SHP77 (cell line): ENCODE measurements around the gene SLC25A18.
"Not testable (repeated sequence)": the region's sequence is repeated elsewhere in the genome, so short reads cannot be mapped to it uniquely, and the experiment has no call there.

Experiments used
- DNase-seq, 2 experiments: peaks; one replicate each; lab custom pipeline; 2025; lab: John Stamatoyannopoulos, UW

Gene SLC25A18

DNA sequence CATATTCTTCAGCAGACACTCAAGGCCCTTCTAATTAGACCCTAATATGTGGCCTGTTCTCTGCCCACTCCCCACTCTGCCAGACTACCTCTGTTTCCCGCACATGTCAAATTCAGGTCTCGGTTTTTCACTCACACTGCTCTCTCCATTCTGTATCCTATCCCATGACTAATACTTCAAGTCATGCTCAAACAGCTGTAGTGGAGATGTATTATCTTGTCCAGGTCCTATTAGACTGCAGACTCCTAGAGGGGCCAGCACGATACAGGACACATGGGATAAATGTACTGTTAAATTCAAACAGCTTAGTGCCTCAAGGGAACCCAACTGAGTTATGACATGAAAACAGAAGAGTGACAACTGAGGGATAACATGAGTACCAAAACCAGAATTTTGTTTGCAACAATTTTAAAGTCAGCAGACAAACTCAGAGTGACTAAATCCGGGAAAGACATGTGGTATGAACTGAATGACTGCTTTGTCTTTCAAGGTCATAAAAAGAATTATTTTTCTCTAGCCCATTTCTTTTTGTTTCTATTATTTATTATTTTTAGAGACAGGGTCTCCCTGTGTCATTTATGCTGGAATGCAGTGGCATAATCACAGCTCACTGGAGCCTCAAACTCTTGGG, 44.7 kb downstream of the SLC25A18 start:
- DNase-seq, result no peak

DNA sequence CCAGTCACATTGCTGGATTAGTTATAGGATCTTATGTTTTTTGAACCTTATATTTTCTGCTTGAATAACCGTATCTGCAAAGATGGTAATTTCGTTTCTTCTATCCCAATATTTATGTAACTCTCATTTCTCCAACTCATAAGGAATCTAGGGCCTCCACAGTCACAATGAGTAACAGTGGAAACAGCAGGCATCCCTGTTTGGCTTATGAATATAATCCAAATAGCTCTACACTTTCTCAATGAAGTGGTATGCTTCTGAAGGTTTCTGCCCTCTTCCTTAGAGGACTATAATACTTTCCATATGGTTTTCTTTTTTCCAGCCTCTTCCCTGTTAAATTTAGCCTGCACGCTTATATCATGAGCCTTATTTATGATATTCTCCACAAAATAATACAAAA, 48.8 kb downstream of the SLC25A18 start:
- DNase-seq, result no peak

DNA sequence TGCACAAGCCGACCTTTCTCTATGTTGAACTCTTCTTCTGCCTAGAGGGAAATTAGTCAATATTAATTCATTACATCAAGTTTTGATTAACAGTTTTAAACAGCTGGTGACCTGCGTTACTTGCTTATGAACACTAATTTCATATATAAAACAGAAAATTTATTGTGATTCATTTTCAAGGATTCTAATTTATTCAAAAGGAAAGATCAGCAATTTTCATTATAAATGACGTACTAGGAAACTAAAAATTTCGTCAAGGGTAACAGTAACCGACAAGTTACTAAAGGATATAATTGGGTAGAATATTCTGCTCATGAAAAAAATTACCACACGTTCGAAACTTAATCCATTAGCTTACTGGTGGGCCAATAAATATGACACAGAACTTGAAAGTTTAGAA, 50.0 kb downstream of the SLC25A18 start:
- no peak for DNase-seq

DNA sequence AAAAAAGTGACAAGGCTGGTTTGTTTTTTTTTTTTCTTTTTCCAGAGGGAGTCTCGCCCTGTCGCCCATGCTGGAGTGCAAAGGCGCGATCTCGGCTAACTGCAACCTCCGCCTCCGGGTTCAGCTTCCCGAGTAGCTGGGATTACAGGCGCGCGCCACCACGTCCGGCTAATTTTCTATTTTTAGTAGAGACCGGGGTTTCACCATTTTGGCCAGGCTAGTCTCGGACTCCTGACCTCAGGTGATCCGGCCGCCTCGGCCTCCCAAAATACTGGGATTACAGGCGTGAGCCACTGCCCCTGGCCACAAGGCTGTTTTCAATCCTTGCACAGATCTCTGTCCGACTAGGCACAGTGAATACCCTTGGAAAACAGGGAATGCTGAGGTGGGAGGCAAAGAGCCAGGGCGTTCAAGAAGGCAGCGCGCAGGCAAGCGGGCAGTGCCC, 64.7 kb downstream of the SLC25A18 start:
- DNase-seq, result no peak

DNA sequence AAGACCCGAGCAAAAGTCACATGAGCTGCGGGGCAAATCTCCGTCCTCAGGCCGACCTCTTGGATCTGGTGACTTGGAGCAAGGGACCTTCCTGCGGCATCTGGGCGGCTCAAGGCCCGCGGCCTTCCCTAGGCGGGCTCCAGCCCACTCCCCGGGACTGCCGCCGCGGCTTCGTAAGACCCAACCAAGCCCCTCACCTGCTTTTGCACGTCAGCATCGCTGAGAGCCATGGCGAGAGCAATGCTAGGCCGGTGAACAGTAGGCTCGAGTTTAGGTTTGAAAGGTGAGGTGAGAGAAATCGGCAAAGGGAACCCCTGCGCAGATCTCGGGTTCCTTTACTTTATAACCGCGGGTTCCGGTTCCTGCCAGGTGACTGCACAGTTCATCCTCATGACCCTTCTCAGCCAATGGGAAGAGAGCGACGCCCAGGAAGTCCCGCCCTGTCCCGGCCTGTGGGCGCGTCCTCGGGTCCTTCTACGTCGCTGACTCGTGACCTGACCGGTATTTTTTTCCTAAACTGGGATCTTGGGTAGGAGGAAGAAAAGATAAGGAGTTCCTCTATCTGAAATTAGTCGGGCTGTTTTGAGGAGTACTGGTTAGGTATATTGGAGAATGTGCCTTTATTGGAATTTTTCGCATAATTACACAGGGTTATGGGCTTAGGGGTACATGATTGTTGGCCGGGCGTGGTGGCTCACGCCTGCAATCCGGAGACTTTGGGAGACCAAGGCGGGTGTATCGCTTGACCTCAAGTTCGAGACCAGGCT, 65.3 kb downstream of the SLC25A18 start, which contains the start of gene ATP6V1E1:
ATP6V1E1 (minus strand) TSS at position 344 of the 767 bp plus-strand sequence; CDS start at position 230, 114 bp downstream.
- DNase-seq, result peak; percentile 92 to 95

DNA sequence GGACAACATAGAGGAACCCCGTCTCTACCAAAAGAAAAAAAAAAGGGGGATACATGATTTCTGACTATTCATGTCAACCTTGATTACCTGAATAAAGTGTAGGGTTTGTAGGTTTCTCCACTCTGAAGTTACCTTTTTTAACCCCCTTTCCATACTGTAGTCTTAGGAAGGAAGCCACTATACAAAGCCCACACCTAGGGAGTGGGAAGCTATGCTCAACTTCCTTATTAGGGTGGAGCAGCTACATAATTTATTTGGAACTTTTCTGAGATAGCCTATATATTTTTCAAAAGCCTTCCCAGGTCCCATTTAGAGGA, 65.8 kb downstream of the SLC25A18 start:
- DNase-seq, result no peak

DNA sequence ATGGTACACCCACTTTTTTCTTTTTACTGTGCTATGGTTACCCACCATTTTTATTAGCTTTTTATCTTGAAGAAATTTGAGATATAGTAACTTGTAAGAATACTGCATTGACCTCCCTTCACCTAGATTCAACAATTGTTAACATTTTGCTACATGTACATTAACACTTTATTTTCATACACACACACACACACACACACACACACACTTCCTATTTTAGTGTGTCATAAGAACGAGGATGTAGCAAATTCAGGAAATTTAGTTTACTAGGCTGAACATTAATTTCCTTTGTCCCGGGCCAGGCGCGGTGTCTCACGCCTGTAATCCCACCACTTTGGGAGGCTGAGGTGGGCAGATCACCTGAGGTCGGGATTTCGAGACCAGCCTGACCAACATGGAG, 66.3 kb downstream of the SLC25A18 start:
- DNase-seq, result no peak

DNA sequence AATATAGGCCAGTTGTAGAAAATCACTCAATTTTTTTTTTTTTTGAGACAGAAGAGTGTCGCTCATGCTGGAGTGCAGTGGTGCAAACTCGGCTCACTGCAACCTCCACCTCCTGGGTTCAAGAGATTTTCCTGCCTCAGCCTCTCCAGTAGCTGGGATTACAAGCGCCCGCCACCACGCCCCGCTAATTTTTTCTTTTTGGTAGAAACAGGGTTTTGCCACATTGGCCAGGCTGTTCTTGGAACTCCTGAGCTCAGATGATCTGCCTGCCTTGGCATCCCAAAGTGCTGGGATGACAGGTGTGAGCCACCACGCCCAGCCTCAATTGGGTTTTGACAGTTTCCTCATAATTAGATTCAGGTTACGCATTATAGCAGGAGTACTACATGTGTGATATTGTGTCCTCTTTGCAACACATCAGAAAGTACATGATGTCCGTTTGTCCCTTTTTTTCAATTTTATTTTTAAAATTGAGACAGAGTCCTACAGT, 67.8 kb downstream of the SLC25A18 start:
- no peak for DNase-seq

DNA sequence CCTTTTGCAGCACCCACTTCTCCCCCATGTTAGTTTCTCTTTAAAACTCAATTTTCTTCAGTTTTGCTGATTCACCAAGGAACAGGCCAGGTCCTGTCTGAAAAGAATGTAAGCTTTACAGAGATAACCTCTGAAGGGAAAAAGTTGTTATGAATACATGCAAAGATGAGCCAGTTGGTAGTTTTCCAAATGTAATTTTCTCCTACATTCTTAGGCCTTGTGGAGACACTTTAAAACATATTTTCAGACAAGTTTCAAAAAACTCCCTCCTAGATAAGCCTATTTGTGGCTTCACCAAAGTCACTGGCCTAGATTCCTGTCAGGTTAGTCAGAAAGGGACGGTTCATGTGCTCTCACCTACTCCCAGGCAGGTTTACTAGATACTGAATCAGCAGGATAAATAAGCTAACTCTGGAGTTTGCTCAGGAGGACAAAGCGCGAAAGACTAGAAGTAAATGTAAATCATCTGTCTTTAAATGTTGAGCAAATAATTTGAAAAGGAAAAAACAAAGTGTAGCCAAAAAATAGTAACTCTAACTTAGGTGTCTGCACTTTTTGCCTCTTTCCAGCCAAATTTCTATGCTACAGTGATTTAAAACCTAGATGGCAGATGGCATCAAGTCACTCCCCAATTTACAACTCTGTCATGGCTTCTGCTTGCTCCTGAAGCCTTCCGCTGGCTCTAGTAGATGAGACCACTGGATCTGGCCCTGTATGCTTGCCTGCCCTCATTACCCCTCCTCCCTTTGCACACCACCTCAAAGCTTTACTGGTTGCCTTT, 70.1 kb downstream of the SLC25A18 start:
- DNase-seq, result no peak

DNA sequence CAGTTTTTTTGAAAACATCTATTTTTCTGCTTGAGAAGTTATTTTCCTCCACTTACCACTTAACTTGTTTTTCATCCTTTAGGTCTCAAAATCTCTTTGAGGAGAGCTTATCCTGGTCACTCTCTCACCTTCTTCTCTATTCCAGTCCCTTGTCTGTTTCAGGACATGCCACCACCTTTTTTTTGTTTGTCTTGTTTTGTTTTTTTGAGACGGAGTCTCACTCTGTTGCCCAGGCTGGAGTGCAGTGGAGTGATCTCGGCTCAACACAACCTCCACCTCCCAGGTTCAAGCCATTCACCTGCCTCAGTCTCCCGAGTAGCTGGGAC, 70.7 kb downstream of the SLC25A18 start:
- no peak for DNase-seq

DNA sequence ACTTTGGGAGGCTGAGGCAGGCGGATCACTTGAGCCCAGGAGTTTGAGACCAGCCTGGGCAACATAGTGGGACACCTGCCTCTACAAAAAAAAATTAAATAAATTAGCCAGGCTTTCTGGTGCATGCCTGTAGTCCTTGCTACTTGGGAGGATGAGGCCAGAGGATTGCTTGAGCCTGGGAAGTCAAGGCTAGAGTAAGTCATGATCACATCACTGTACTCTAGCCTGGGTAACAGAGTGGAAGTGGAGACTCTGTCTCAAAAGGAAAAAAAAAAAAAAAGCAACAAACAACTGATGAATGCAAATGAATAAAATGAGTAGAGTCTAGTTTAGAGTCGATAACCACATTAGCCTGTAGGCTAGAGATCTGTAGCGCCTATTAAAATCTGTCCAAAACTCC, 71.4 kb downstream of the SLC25A18 start:
- no peak for DNase-seq

DNA sequence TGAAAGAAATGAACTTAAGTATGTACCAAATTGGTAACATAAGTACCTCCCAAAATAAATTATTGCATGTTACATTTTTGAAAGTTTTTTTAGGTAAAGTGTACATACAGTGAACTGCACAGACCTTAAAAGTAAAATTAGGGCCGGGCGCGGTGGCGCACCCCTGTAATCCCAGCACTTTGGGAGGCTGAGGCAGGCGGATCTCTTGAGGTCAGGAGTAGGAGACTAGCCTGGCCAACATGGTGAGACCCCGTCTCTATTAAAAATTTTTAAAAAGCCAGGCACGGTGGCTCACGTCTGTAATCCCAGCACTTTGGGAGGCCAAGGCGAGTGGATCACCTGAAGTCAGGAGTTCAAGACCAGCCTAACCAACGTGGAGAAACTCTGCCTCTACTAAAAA, 73.6 kb downstream of the SLC25A18 start:
- not testable (repeated sequence) for DNase-seq

DNA sequence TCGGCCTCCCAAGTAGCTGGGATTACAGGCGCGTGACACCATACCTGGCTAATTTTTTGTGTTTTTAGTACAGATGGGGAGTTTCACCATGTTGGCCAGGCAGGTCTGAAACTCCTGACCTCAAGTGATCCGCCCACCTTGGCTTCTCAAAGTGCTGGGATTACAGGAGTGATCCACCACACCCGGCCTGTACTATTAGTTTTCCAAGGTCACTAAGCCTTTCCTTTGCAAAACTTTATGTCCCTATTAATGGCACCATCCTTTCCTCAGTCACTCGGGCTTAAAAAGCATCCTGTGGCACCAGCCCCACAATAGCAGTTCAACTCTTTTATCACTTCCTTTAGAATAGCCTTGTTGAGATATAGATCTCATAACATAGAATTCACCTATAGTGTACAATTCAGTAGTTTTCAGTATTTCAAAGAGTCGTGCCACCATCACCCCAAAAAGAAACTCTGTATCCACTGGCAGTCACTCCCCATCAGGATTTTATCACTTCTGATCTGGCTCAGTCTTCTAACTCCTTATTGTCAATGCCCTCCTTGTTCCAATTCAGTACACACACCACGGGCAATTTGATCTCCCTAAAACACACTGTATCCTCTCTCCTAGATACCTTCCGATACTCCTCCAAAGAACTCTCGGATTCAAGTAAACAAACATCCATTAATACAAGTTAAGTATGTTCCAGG, 74.3 kb downstream of the SLC25A18 start:
- DNase-seq, result no peak

DNA sequence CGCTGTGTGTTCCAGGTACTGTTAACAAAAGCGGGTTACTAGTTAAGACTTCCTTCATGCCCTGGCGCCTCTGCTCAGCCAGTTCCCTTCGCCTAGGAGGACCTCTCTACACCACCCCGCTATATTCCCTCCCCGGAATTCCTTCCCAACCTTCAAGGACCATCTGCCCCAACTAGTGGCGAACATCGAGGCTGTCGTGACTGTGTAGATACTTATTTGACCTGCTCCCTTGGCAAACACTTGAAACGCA, 74.8 kb downstream of the SLC25A18 start:
- DNase-seq, result no peak

DNA sequence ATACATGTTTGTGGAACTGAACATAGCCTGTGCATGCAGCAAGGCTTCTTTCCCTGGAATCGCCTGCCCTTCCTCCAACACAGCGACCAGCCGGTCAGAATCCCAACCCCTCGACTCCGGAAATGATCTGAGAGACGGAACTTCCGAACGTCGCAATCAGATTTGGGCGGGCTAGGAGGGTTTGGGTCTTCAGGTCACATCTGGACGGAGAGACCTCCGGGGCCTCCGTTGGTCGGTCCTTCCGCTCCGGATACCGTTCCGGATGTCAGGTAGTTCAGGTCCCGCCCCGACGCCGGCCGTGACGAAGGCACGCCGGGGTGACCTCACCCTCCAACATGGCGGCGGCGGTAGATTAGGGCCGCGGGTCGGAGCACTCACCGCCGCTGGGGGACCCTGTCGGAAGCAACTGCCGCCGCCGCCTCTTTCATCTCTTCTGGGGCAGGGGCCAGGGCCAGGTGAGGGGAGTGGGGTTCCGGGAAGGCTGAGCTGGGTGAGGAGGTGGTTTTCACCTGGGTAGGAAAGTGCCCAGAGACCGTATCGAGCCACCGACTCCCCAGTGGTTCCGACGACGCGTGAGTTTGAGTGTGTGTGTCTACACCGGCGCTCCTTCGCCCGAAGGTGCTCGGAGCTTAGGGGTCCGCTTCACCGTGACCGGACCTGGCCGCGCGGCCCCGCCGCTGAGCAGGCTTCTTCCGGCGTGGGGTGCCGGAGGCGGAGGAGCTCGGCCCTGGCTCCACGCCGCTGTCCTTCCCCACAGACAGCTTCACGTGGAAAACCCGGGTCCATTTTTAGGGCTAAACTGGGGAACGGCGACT, 75.3 kb downstream of the SLC25A18 start, which contains the start of gene BCL2L13:
BCL2L13 (plus strand) TSS at position 326 of the 815 bp plus-strand sequence. CDS start 16,955 bp downstream, outside the sequence.
- peak; percentile 92 to 97 for DNase-seq

DNA sequence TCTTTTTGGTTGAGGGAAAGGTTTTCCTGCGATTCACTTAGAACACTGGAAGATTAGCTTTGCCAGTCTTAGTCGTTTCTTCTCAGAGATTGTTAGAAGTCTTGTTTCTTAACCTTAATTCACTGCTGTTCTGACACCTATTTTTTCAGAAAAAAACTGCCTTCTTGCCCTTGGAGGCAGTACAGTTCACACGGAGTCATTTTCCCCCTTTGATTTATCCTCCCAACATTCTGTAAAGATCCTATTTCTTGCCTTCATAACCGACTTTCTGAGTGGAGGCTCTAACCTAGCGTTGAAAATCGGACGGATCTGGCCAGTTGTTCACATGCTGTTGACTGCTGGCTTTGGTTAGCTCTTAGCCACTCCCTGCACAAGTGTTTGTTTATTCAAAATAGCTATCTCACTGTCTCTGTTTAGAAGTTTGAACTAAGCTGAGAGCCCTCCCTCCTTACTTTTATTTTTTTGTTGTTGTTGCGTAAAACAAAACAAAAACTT, 76.0 kb downstream of the SLC25A18 start:
- DNase-seq, result peak in 1 of 2 experiments; percentile 10
